Endometrial microvascular endothelial cells (primary cell): ENCODE data around the gene KCNN4. TPM values are rescaled to one million over a fixed set of nuclear protein-coding genes. Genes with fewer than 3 reads are reported as not detected.
"Not testable (repeated sequence)": the region's sequence is repeated elsewhere in the genome, so short reads cannot be mapped to it uniquely, and the experiment has no call there.

Experiments used
- in situ Hi-C: cut with HindIII; loops from 2 replicates; pipeline ENCODE4 v1.10.0; 2017; ENCODE audit warnings: low sequenced_read_pairs, low pct_unique_long_range_greater_than_20kb; ENCODE audit errors: inconsistent ontology term
- total RNA-seq: library from RNA; depleted of rRNA; stranded (reverse); fragments of >200 nt; gene quantifications from one replicate; pipeline ENCODE4 v1.2.3, GENCODE V29; 2015; ENCODE audit errors: inconsistent ontology term

The KCNN4 gene
- total RNA-seq, 1 donor from 2014 or later = 17.4 TPM

GRCh38 chr19:43778651-43779050, 2.1 kb downstream of the KCNN4 start:
- in situ Hi-C loops = no loop called here

GRCh38 chr19:43777163-43777695, 3.5 kb downstream of the KCNN4 start:
- in situ Hi-C loops = no loop called here

DNA sequence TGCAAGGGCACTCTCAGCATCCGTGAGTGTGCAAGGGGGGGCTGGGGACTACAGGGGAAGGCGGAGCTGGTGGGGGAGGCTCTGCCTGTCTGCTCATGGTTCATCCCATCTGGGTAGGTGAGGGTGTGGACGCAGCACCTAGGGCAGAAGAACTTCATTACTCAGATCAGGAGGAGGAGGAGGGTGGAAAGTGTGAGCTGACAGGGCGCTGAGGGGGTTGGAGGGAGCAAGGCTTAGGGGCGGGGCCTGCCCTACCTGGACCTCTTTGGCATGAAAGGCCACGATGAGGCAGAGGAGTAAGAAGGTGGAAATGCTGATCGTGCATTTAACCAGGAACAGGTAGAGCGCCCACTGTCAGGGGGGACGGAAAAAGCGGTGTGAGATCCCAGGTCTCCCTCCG, 4.5 kb downstream of the KCNN4 start:
- in situ Hi-C loops = no loop called here

DNA sequence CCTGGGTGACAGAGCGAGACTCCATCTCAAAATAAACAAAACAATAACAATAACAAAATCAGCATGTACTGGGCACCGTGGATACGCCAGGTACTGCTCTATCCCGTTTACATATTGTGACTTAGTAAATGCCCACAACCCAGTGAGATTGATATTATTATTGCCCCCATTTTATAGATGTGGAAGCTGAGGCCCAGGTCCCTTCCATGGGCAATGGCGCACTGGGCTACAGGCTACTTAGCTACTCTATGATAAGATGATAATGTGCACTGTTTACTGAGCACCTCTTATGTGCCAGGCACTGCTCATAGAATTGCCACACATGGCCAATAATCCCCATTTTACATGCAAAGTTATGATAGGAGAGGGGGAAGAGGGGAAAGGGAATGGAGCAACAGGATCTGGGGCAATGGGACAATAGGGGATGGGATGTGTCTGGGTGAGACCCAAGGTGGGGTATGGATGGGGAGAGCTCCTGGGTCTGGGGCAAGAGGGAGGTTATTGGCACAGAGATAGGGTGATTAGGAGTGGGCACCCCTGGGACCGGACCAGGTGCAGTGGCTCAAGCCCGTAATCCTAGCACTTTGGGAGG, 5.4 kb downstream of the KCNN4 start:
- in situ Hi-C loops = no loop called here

DNA sequence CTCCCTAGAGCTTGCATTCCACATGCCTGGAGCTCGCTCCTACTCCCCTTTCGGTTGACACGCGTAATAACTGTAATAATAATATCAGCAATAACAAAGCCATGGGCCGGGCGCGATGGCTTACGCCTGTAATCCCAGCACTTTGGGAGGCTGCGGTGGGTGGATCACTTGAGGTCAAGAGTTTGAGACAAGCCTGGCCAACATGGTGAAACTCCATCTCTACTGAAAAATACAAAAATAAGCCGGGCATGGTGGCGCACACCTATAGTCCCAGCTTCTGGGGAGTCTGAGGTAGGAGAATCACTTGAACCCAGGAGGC, 5.9 kb downstream of the KCNN4 start:
- in situ Hi-C loops = not testable (repeated sequence)

DNA sequence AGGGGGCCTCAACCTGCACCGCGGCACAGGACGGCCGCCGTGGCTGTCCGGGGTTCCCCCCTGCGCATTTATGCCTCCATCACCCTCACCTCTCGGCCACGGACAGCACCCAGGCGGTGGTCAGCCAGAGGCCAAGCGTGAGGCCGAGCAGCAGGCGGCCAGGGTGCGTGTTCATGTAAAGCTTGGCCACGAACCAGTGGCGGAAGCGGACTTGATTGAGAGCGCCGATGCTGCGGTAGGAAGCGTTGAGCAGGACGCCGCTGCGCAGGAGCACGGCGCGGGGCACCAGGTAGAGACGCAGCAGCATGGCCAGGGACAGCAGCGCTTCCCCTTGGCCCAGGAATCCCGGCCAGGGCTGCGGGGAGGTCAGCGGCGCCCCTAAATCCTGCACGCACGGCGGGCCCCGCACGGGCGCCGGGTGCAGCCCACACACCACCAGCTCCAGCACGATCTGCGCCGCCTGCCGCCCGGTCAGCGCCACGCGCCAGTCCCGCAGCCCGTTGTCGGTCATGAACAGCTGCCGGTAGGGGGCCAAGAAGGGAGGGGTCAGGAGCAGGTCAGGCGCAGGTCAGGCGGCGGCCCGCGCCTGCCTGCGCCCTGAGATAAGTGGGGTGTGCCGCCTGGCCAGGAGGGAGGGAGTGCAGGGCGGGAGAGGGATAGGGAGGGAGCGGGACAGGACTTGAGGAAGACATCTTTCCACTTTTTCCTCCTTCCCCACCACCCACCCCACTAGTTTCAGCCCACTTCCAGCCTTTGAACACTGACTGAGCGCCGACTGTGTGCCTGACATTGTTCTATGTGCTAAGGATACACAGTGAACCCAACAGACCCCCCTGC, 6.5 kb downstream of the KCNN4 start:
- in situ Hi-C loops = no loop called here

- in situ Hi-C loops = no loop called here
Measured at GRCh38 chr19:43773725-43774102, 7.1 kb downstream of the KCNN4 start.

- in situ Hi-C loops = no loop called here
Measured at GRCh38 chr19:43769256-43769655, 11.5 kb downstream of the KCNN4 start.

- in situ Hi-C loops = no loop called here
Measured at GRCh38 chr19:43768273-43769050, 12.3 kb downstream of the KCNN4 start.

DNA sequence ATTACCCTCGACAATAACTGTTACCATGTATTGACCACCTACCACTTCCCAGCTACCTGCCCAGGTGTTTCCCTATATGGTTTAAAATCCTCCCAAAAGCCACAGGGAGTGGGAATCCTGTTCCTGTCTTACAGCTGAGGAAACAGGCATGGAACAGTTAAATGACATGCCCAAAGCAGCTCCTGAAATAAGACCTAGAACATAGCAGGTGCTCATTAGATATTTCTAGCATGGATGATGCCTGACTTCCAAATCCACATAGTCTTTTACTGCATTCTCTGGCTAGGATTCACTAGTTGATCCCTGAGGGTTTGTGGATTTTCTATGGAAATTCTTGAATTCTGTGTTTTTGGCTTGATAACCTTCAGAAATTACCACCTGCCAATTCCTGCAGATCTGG, 13.0 kb downstream of the KCNN4 start:
- in situ Hi-C loops = no loop called here

GRCh38 chr19:43767316-43767715, 13.5 kb downstream of the KCNN4 start:
- in situ Hi-C loops = no loop called here

- in situ Hi-C loops = no loop called here
Measured at GRCh38 chr19:43766755-43767043, 14.1 kb downstream of the KCNN4 start.

- in situ Hi-C loops = no loop called here
Measured at GRCh38 chr19:43765109-43765876, 15.5 kb downstream of the KCNN4 start.

- in situ Hi-C loops = not testable (repeated sequence)
Measured at GRCh38 chr19:43764684-43765083, 16.1 kb downstream of the KCNN4 start.

DNA sequence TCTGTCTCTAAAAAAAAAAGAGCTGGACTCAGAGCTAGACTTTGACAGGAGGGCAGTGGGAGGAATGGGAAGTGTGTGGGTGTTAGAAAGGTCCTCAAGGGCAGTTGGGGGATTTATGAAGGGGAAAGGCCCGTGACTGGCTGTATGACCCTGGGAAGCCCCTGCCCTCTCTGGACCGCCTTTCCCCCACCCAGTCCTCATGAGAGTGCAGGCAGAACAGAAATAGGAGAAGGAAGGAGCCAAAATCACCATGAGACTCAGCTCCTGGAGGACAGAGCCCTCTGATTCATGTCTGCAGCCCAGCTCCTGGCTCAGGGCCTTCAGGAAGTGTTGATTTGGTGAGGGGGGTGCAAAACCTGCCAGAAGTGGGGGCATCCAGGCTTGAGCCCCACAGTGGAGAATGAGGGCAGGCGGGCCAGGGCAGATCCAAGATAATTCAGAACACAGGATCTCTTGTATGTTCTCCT, 17.3 kb downstream of the KCNN4 start:
- in situ Hi-C loops = no loop called here

DNA sequence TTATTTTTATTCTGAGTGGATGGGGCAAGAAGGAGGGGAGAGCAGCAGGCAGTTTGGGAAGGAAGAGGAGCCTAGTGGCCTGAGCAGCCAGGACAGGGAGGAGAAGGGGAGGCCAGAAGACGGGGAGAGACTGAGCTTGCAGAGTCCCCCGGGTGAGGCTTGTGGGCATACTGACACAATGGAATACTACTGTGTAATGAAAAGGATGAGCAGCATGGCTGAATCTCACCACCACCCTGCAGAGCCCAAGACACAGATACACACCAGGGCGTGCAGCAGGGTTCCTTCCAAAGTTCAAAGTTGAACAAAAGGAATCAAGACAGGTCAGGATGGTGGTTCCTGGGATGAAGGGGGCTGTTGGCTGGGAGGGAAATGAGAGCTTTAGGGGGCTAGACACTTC, 18.0 kb downstream of the KCNN4 start:
- in situ Hi-C loops = no loop called here

- in situ Hi-C loops = no loop called here
Measured at GRCh38 chr19:43760941-43761340, 19.8 kb downstream of the KCNN4 start.

GRCh38 chr19:43759515-43759914, 21.3 kb downstream of the KCNN4 start:
- in situ Hi-C loops = no loop called here

DNA sequence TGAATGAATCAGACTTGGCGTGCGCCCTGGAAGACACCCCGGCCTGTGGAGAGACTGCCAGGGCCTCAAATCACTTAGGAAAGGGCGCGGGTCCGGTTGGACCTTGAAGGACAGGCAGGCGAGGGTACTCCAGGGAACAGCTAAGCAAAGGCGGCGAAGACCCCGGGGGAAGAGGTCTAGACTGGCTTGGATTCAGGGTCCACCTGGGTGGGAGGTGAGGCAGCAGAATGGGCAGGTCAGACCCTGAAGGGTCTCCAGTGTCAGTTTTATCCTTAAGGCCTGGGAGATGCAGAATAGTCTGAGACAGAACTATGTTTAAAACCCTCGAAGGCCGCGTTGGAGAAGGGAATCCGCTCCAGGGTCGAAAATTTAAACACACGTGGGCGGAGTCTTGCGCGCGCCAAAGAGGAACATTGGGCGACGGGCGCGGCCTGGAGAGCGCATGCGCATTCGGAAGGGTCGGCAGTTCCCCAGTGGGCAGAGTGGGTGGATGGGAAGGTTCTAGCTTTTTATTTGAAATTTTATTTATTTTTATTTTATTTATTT, 25.4 kb downstream of the KCNN4 start:
- in situ Hi-C loops = no loop called here
